Karpas-422 (cell line): ENCODE results near the gene MYLIP. TPM values are rescaled to one million over a fixed set of nuclear protein-coding genes. Genes with fewer than 3 reads are reported as not detected.

Experiments
- DNase-seq: peaks from one replicate; pipeline ENCODE4 v3.0.0-alpha.2; 2015
- H2AFZ ChIP-seq: fragments of 200-600 bp; sonication (generic); 2 replicates; pipeline ENCODE4 v1.6.1; 2014; ENCODE audit warnings: antibody characterized with exemption, low read length, mixed read lengths
- H3K27ac ChIP-seq: fragments of 200-600 bp; sonication (generic); 2 replicates; pipeline ENCODE4 v1.5.1; 2014; ENCODE audit warnings: mild to moderate bottlenecking, low read length, moderate library complexity
- H3K27me3 ChIP-seq: fragments of 200-600 bp; sonication (generic); 2 replicates; pipeline ENCODE4 v1.6.1; 2014; ENCODE audit warnings: low read length, mixed read lengths
- H3K36me3 ChIP-seq: fragments of 200-600 bp; sonication (generic); 2 replicates; pipeline ENCODE4 v1.6.1; 2014; ENCODE audit warnings: low read length, mixed read lengths; ENCODE audit not compliant: insufficient read depth
- H3K4me1 ChIP-seq: fragments of 200-600 bp; sonication (generic); 2 replicates; pipeline ENCODE4 v1.6.1; 2014; ENCODE audit warnings: mild to moderate bottlenecking, low read length, mixed read lengths
- H3K4me2 ChIP-seq: fragments of 200-600 bp; sonication (generic); 2 replicates; pipeline ENCODE4 v1.6.1; 2014; ENCODE audit warnings: low read length, low read depth, mild to moderate bottlenecking; ENCODE audit not compliant: poor library complexity, severe bottlenecking
- H3K4me3 ChIP-seq: fragments of 200-600 bp; sonication (generic); 2 replicates; pipeline ENCODE4 v1.5.1; 2014; ENCODE audit warnings: mild to moderate bottlenecking, antibody characterized with exemption, low read length, mixed read lengths
- H3K79me2 ChIP-seq: fragments of 200-600 bp; sonication (generic); 2 replicates; pipeline ENCODE4 v1.6.1; 2014; ENCODE audit warnings: mild to moderate bottlenecking, low read length, mixed read lengths
- H3K9ac ChIP-seq: fragments of 200-600 bp; sonication (generic); 2 replicates; pipeline ENCODE4 v1.6.0; 2014; ENCODE audit warnings: low read length
- H3K9me2 ChIP-seq: fragments of 200-600 bp; sonication (generic), shearing (Covaris generic); replicated peaks from 2 replicates; pipeline ENCODE4 v1.6.0; 2014; ENCODE audit warnings: mild to moderate bottlenecking, low read length, moderate library complexity; ENCODE audit not compliant: insufficient read depth
- H3K9me3 ChIP-seq: fragments of 300-700, 200-600 bp; sonication (generic); 2 replicates; pipeline ENCODE4 v1.6.1; 2014; ENCODE audit warnings: low read length, mixed read lengths
- H4K20me1 ChIP-seq: fragments of 200-600 bp; sonication (generic); 2 replicates; pipeline ENCODE4 v1.6.1; 2014; ENCODE audit warnings: mild to moderate bottlenecking, antibody characterized with exemption, low read length, low read depth; ENCODE audit not compliant: insufficient read depth
- total RNA-seq: library from RNA; depleted of rRNA; stranded (reverse); fragments of >200 nt; shearing (Covaris generic); gene quantifications from 2 replicates; pipeline ENCODE4 v1.2.3, GENCODE V29; 2014; ENCODE audit warnings: low replicate concordance

The MYLIP gene
- total RNA-seq, 1 experiment from 2014 or later, result 71.0 TPM

GRCh38 chr6:16089232-16090062, 39.4 kb upstream of the MYLIP start:
- Histone ChIP-seq H4K20me1 (no peaks in the 10 kb centered on the region), H3K9me3 (no peaks in the 10 kb centered on the region), H3K27me3 (no peaks in the 10 kb centered on the region), H3K9me2 (no peaks in the 10 kb centered on the region), H3K4me3 (no peak overlapping the region), H3K79me2 (no peaks in the 10 kb centered on the region), H3K4me1 (no peaks in the 10 kb centered on the region), H2AFZ (no peak overlapping the region), H3K27ac (no peak overlapping the region), H3K9ac (no peak overlapping the region), H3K4me2 (no peak overlapping the region), H3K36me3 (no peaks in the 10 kb centered on the region)
- no peak for DNase-seq

GRCh38 chr6:16090452-16090851, 38.4 kb upstream of the MYLIP start:
- no peaks in the 10 kb centered on the region for H3K36me3 ChIP-seq
- no peak for DNase-seq
- no peak overlapping the region for H2AFZ ChIP-seq
- no peaks in the 10 kb centered on the region for H3K9me3 ChIP-seq
- H3K9me2 ChIP-seq, result no peaks in the 10 kb centered on the region
- H3K4me1 ChIP-seq, result no peaks in the 10 kb centered on the region
- H3K27ac ChIP-seq, result no peak overlapping the region
- no peak overlapping the region for H3K4me3 ChIP-seq
- H3K79me2 ChIP-seq, result no peaks in the 10 kb centered on the region
- H3K27me3 ChIP-seq, result no peaks in the 10 kb centered on the region
- no peaks in the 10 kb centered on the region for H4K20me1 ChIP-seq
- no peak overlapping the region for H3K9ac ChIP-seq
- no peak overlapping the region for H3K4me2 ChIP-seq

GRCh38 chr6:16090920-16091319, 38.0 kb upstream of the MYLIP start:
- H3K79me2 ChIP-seq, result no peaks in the 10 kb centered on the region
- no peak for DNase-seq
- H2AFZ ChIP-seq, result no peak overlapping the region
- no peaks in the 10 kb centered on the region for H3K4me1 ChIP-seq
- H3K27me3 ChIP-seq, result no peaks in the 10 kb centered on the region
- no peaks in the 10 kb centered on the region for H3K9me3 ChIP-seq
- H4K20me1 ChIP-seq, result no peaks in the 10 kb centered on the region
- no peak overlapping the region for H3K9ac ChIP-seq
- no peaks in the 10 kb centered on the region for H3K9me2 ChIP-seq
- H3K4me3 ChIP-seq, result no peak overlapping the region
- H3K36me3 ChIP-seq, result no peaks in the 10 kb centered on the region
- H3K27ac ChIP-seq, result no peak overlapping the region
- H3K4me2 ChIP-seq, result no peak overlapping the region

GRCh38 chr6:16092140-16092539, 36.7 kb upstream of the MYLIP start:
- Histone ChIP-seq H3K4me1 (no peaks in the 10 kb centered on the region), H3K27ac (no peak overlapping the region), H3K9me3 (no peaks in the 10 kb centered on the region), H4K20me1 (no peaks in the 10 kb centered on the region), H3K79me2 (no peaks in the 10 kb centered on the region), H3K36me3 (no peaks in the 10 kb centered on the region), H3K9ac (no peak overlapping the region), H2AFZ (no peak overlapping the region), H3K27me3 (no peaks in the 10 kb centered on the region), H3K4me3 (no peak overlapping the region), H3K9me2 (no peaks in the 10 kb centered on the region), H3K4me2 (no peak overlapping the region)
- DNase-seq, result no peak

- Histone ChIP-seq H3K27me3 (no peaks in the 10 kb centered on the region), H3K4me1 (no peaks in the 10 kb centered on the region), H3K36me3 (no peaks in the 10 kb centered on the region), H4K20me1 (no peaks in the 10 kb centered on the region), H3K79me2 (no peaks in the 10 kb centered on the region), H3K4me2 (no peak overlapping the region), H3K9me3 (no peaks in the 10 kb centered on the region), H2AFZ (no peak overlapping the region), H3K9me2 (no peaks in the 10 kb centered on the region), H3K27ac (no peak overlapping the region), H3K9ac (no peak overlapping the region), H3K4me3 (no peak overlapping the region)
- no peak for DNase-seq
Observed at GRCh38 chr6:16092990-16093389, 35.9 kb upstream of the MYLIP start.

GRCh38 chr6:16095180-16095579, 33.7 kb upstream of the MYLIP start:
- Histone ChIP-seq H3K36me3 (no peaks in the 10 kb centered on the region), H3K4me2 (no peak overlapping the region), H2AFZ (no peak overlapping the region), H3K4me3 (no peak overlapping the region), H3K9ac (no peak overlapping the region), H3K27ac (no peak overlapping the region), H3K79me2 (no peaks in the 10 kb centered on the region), H3K9me2 (no peaks in the 10 kb centered on the region), H4K20me1 (no peaks in the 10 kb centered on the region), H3K9me3 (no peaks in the 10 kb centered on the region), H3K27me3 (no peaks in the 10 kb centered on the region), H3K4me1 (no peaks in the 10 kb centered on the region)
- DNase-seq, result no peak

GRCh38 chr6:16097382-16098171, 31.3 kb upstream of the MYLIP start:
- Histone ChIP-seq H3K4me1 (no peaks in the 10 kb centered on the region), H3K27me3 (no peaks in the 10 kb centered on the region), H3K4me3 (no peak overlapping the region), H3K9me2 (no peaks in the 10 kb centered on the region), H3K36me3 (no peaks in the 10 kb centered on the region), H3K79me2 (no peaks in the 10 kb centered on the region), H2AFZ (no peak overlapping the region), H3K9ac (no peak overlapping the region), H4K20me1 (no peaks in the 10 kb centered on the region), H3K4me2 (no peak overlapping the region), H3K9me3 (no peaks in the 10 kb centered on the region), H3K27ac (no peak overlapping the region)
- DNase-seq, result no peak

- Histone ChIP-seq H3K27me3 (no peaks in the 10 kb centered on the region), H3K9ac (no peak overlapping the region), H3K4me1 (no peaks in the 10 kb centered on the region), H4K20me1 (no peaks in the 10 kb centered on the region), H2AFZ (no peak overlapping the region), H3K9me2 (no peaks in the 10 kb centered on the region), H3K4me2 (no peak overlapping the region), H3K9me3 (no peaks in the 10 kb centered on the region), H3K36me3 (no peaks in the 10 kb centered on the region), H3K27ac (no peak overlapping the region), H3K79me2 (no peaks in the 10 kb centered on the region), H3K4me3 (no peak overlapping the region)
- no peak for DNase-seq
Observed at GRCh38 chr6:16098211-16098610, 30.7 kb upstream of the MYLIP start.
